WTC11 (cell line): Measurements from ENCODE around the gene USH2A. TPM values are rescaled to one million over a fixed set of nuclear protein-coding genes. Genes with fewer than 3 reads are reported as not detected.

Experiments
- ATAC-seq: fragments of 200-7000 bp; cut with Tn5 transposase; 2 replicates; pipeline ENCODE4 v1.10.0; 2021; ENCODE audit warnings: mild to moderate bottlenecking, moderate library complexity
- CTCF ChIA-PET: fragments of 300-600 bp; sonication (Branson Sonifier 250); formaldehyde crosslinking; loops from one replicate; lab custom pipeline; 2021; ENCODE audit warnings: antibody characterized with exemption; lab: Charles Lee
- POLR2A ChIA-PET: fragments of 350-600 bp; sonication (Branson Sonifier 250); formaldehyde crosslinking; loops from one replicate; lab custom pipeline; 2021; ENCODE audit warnings: antibody characterized with exemption; lab: Charles Lee
- DNase-seq: peaks from one replicate; pipeline ENCODE4 v3.0.0; 2021; ENCODE audit warnings: low spot score
- H3K27ac Mint-ChIP-seq: 2 replicates; pipeline ENCODE4 v1.8.0; 2021; ENCODE audit warnings: mixed read lengths
- H3K27me3 Mint-ChIP-seq: 2 replicates; pipeline ENCODE4 v1.8.0; 2021; ENCODE audit warnings: low read depth, mild to moderate bottlenecking, moderate library complexity, mixed read lengths
- H3K36me3 Mint-ChIP-seq: 2 replicates; pipeline ENCODE4 v1.8.0; 2021; ENCODE audit warnings: mixed read lengths
- H3K4me1 Mint-ChIP-seq: 2 replicates; pipeline ENCODE4 v1.8.0; 2022; ENCODE audit warnings: mixed read lengths
- H3K4me3 Mint-ChIP-seq: 2 replicates; pipeline ENCODE4 v1.8.0; 2021; ENCODE audit warnings: mild to moderate bottlenecking, moderate library complexity, mixed read lengths
- H3K9me3 Mint-ChIP-seq: 2 replicates; pipeline ENCODE4 v1.8.0; 2021; ENCODE audit warnings: mixed read lengths
- AFF4 ChIP-seq: sonication (generic); formaldehyde crosslinking; IDR thresholded peaks from 2 replicates; pipeline ENCODE4 v1.8.1; 2023; ENCODE audit warnings: mild to moderate bottlenecking, missing genetic modification reagents, borderline replicate concordance
- ATF2 ChIP-seq: sonication (generic); formaldehyde crosslinking; IDR thresholded peaks from 2 replicates; pipeline ENCODE4 v1.8.1; 2022; ENCODE audit warnings: low read depth, missing genetic modification reagents, borderline replicate concordance
- E2F1 ChIP-seq: sonication (generic); formaldehyde crosslinking; IDR thresholded peaks from 2 replicates; pipeline ENCODE4 v1.8.0; 2022; ENCODE audit warnings: mild to moderate bottlenecking, missing genetic modification reagents
- ELF4 ChIP-seq: sonication (generic); formaldehyde crosslinking; IDR thresholded peaks from 2 replicates; pipeline ENCODE4 v1.8.1; 2022; ENCODE audit warnings: low read depth, mild to moderate bottlenecking, moderate library complexity, missing genetic modification reagents
- HMGXB4 ChIP-seq: sonication (generic); formaldehyde crosslinking; IDR thresholded peaks from 2 replicates; pipeline ENCODE4 v1.8.1; 2023; ENCODE audit warnings: mild to moderate bottlenecking, moderate library complexity, missing genetic modification reagents
- IRF1 ChIP-seq: sonication (generic); formaldehyde crosslinking; IDR thresholded peaks from 2 replicates; pipeline ENCODE4 v1.8.0; 2023; ENCODE audit warnings: missing genetic modification reagents
- MLX ChIP-seq: sonication (generic); formaldehyde crosslinking; IDR thresholded peaks from 2 replicates; pipeline ENCODE4 v1.8.1; 2023; ENCODE audit warnings: mild to moderate bottlenecking, missing genetic modification reagents, moderate library complexity
- NFE2L1 ChIP-seq: sonication (generic); formaldehyde crosslinking; IDR thresholded peaks from 2 replicates; pipeline ENCODE4 v1.8.1; 2023; ENCODE audit warnings: missing genetic modification reagents
- OVOL2 ChIP-seq: fragments of 250-450 bp; sonication (Bioruptor Pico); IDR thresholded peaks from 2 replicates; pipeline ENCODE4 v1.9.0; 2021; ENCODE audit warnings: mild to moderate bottlenecking, borderline replicate concordance
- TP53 ChIP-seq: sonication (generic); formaldehyde crosslinking; IDR thresholded peaks from 2 replicates; pipeline ENCODE4 v1.8.1; 2023; ENCODE audit warnings: mild to moderate bottlenecking, missing genetic modification reagents
- ZBTB43 ChIP-seq: sonication (generic); formaldehyde crosslinking; IDR thresholded peaks from 2 replicates; pipeline ENCODE4 v1.8.1; 2023; ENCODE audit warnings: mild to moderate bottlenecking, missing genetic modification reagents
- ZNF138 ChIP-seq: sonication (generic); formaldehyde crosslinking; conservative IDR thresholded peaks from 2 replicates; pipeline ENCODE4 v1.8.1; 2022; ENCODE audit warnings: mild to moderate bottlenecking, moderate library complexity, missing genetic modification reagents
- ZNF263 ChIP-seq: sonication (generic); formaldehyde crosslinking; IDR thresholded peaks from 2 replicates; pipeline ENCODE4 v1.8.1; 2022; ENCODE audit warnings: low read depth, mild to moderate bottlenecking, moderate library complexity, missing genetic modification reagents
- ZNF281 ChIP-seq: sonication (generic); formaldehyde crosslinking; IDR thresholded peaks from 2 replicates; pipeline ENCODE4 v1.8.0; 2023; ENCODE audit warnings: mild to moderate bottlenecking, missing genetic modification reagents
- ZNF423 ChIP-seq: fragments of 250-450 bp; sonication (Bioruptor Pico); IDR thresholded peaks from 2 replicates; pipeline ENCODE4 v2.1.2; 2022; ENCODE audit warnings: mild to moderate bottlenecking, moderate library complexity
- ZNF532 ChIP-seq: fragments of 250-450 bp; sonication (Bioruptor Pico); IDR thresholded peaks from 2 replicates; pipeline ENCODE4 v1.9.0; 2021; ENCODE audit warnings: mild to moderate bottlenecking, borderline replicate concordance
- total RNA-seq: library from RNA; stranded (reverse); gene quantifications from 3 replicates; pipeline ENCODE4 v1.2.3, GENCODE V29; 2021

The USH2A gene
- total RNA-seq, 1 experiment from 2014 or later = 0.37 TPM

- TF ChIP-seq ZNF532 (CRISPR knock-in tag) = no peak
- no peak for TF ChIP-seq NFE2L1 (CRISPR knock-in tag)
- TF ChIP-seq HMGXB4 = no peak
- no peak for TF ChIP-seq ZNF281
- no peak for TF ChIP-seq ZBTB43 (CRISPR knock-in tag)
- TF ChIP-seq ZNF423 (CRISPR knock-in tag) = no peak
- TF ChIP-seq ZNF138 (CRISPR knock-in tag) = no peak
Measured at GRCh38 chr1:215744419-215744818, 678.8 kb downstream of the USH2A start (continued).

- H3K36me3 Mint-ChIP-seq = peaks cover 11% of the 10 kb centered on the region
- CTCF ChIA-PET = interaction anchor here (1.0 kb wide), 1 partner anchor 29 kb away, joined by 3 read pairs; no protein-coding TSS in a partner anchor
- H3K4me3 Mint-ChIP-seq = no peak overlapping the region
- H3K9me3 Mint-ChIP-seq = peaks cover 12% of the 10 kb centered on the region
- no peak overlapping the region for H3K27ac Mint-ChIP-seq
- POLR2A ChIA-PET = no interaction called here
- ATAC-seq = no peak
- H3K27me3 Mint-ChIP-seq = no peaks in the 10 kb centered on the region; the same call in 1 of the 2 replicates
- no peak for DNase-seq
- no peaks in the 10 kb centered on the region for H3K4me1 Mint-ChIP-seq
- TF ChIP-seq MLX (CRISPR knock-in tag) (no peak), E2F1 (CRISPR knock-in tag) (no peak), ELF4 (no peak), ZNF263 (no peak), TP53 (CRISPR knock-in tag) (no peak), IRF1 (CRISPR knock-in tag) (no peak), ATF2 (CRISPR knock-in tag) (no peak), NFE2L1 (CRISPR knock-in tag) (no peak), OVOL2 (no peak), AFF4 (CRISPR knock-in tag) (no peak)
Measured at GRCh38 chr1:215739025-215739424, 684.2 kb downstream of the USH2A start.
